Ovary (tissue), 1 donor: ENCODE results near the gene PLEKHO2.

Experiments
- EP300 ChIP-seq: sonication (generic); formaldehyde crosslinking; IDR thresholded peaks from one replicate; pipeline ENCODE4 v1.6.1; 2017; ENCODE audit warnings: antibody characterized with exemption
- POLR2A ChIP-seq: fragments of 450-650 bp; IDR thresholded peaks from one replicate; pipeline ENCODE4 v1.6.1; 2017; ENCODE audit warnings: antibody characterized with exemption, mild to moderate bottlenecking, moderate library complexity

- no peak for TF ChIP-seq POLR2A
- no peak for TF ChIP-seq EP300
Observed at GRCh38 chr15:64854526-64854925, 12.8 kb downstream of the PLEKHO2 start.
